ENCODE measurements around the gene PITPNM3. TPM values are rescaled to one million over a fixed set of nuclear protein-coding genes. Genes with fewer than 3 reads are reported as not detected.
A peak's percentile ranks its signal among the peaks of the same experiment; 100 is the strongest.

PITPNM3 gene
- total and polyA plus RNA-seq, 2 experiments from 2014 or later = 1.0 to 1.5 TPM

DNA sequence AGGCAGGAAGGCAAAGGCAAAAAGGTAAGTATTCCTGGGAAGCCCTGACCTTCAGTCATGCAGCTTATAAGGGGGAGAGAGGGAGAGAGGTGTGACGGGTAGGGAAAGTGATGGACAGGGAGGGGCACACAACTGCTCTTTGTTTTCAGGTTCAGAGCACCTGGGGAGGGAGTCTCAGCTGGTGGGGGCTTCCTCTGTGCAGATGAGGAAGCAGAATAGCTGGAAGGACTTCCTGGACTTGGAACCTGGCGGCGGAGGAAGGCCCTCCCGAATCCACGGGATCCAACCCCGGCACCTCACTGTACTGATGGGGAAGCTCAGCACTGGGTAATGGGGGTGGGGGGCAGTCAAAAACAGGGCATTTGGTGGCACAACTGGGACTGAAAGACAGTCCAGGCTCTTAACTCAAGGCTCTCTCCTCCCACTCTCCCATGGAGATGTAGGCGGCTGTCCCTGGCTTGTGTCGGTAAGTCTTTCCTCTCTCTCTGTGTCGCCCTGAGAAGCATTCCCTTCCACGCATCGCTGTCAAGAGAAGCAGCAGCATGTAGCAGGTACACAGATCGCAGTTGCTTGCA, 11.9 kb upstream of the PITPNM3 start:
- no peak for DNase-seq (ENCODE audit: low spot score)
- Histone ChIP-seq H2AFZ (peak overlapping the region; percentile 11; the same call in 1 of the 2 replicates), H3K4me1 (ENCODE audit: insufficient read depth) (peaks cover 13% of the 10 kb centered on the region), H3F3A (replicated peaks; ENCODE audit: low read depth) (no peaks in the 10 kb centered on the region), H3K79me2 (replicated peaks; ENCODE audit: insufficient read depth) (no peaks in the 10 kb centered on the region), H3K4me2 (0 out of 2 replicates have a peak overlapping the region, but pooled peaks have one; percentile 15), H3K36me3 (ENCODE audit: insufficient read depth) (no peaks in the 10 kb centered on the region), H3K27ac (ENCODE audit: low read depth) (no peak overlapping the region; the same call in 1 of the 2 replicates), H3K9me2 (ENCODE audit: insufficient read depth) (no peaks in the 10 kb centered on the region), H3K4me3 (no peak overlapping the region), H3K27me3 (ENCODE audit: insufficient read depth) (no peaks in the 10 kb centered on the region), H4K20me1 (replicated peaks; ENCODE audit: insufficient read depth) (no peaks in the 10 kb centered on the region)
- no peaks in the 10 kb centered on the region; the same call in 2 of the 3 replicates for H3K36me3 Mint-ChIP-seq (ENCODE audit: low read depth)
- no peak overlapping the region for H3K27ac Mint-ChIP-seq
- H3K27me3 Mint-ChIP-seq (ENCODE audit: insufficient read depth, low read depth, poor library complexity) = peaks cover 15% of the 10 kb centered on the region
- H3K4me3 Mint-ChIP-seq = peak overlapping the region; percentile 17; the same call in 1 of the 3 replicates
- peak; percentile 13 for ATAC-seq
- H3K4me1 Mint-ChIP-seq = peaks cover 17% of the 10 kb centered on the region
- TF ChIP-seq, protein P1, sequence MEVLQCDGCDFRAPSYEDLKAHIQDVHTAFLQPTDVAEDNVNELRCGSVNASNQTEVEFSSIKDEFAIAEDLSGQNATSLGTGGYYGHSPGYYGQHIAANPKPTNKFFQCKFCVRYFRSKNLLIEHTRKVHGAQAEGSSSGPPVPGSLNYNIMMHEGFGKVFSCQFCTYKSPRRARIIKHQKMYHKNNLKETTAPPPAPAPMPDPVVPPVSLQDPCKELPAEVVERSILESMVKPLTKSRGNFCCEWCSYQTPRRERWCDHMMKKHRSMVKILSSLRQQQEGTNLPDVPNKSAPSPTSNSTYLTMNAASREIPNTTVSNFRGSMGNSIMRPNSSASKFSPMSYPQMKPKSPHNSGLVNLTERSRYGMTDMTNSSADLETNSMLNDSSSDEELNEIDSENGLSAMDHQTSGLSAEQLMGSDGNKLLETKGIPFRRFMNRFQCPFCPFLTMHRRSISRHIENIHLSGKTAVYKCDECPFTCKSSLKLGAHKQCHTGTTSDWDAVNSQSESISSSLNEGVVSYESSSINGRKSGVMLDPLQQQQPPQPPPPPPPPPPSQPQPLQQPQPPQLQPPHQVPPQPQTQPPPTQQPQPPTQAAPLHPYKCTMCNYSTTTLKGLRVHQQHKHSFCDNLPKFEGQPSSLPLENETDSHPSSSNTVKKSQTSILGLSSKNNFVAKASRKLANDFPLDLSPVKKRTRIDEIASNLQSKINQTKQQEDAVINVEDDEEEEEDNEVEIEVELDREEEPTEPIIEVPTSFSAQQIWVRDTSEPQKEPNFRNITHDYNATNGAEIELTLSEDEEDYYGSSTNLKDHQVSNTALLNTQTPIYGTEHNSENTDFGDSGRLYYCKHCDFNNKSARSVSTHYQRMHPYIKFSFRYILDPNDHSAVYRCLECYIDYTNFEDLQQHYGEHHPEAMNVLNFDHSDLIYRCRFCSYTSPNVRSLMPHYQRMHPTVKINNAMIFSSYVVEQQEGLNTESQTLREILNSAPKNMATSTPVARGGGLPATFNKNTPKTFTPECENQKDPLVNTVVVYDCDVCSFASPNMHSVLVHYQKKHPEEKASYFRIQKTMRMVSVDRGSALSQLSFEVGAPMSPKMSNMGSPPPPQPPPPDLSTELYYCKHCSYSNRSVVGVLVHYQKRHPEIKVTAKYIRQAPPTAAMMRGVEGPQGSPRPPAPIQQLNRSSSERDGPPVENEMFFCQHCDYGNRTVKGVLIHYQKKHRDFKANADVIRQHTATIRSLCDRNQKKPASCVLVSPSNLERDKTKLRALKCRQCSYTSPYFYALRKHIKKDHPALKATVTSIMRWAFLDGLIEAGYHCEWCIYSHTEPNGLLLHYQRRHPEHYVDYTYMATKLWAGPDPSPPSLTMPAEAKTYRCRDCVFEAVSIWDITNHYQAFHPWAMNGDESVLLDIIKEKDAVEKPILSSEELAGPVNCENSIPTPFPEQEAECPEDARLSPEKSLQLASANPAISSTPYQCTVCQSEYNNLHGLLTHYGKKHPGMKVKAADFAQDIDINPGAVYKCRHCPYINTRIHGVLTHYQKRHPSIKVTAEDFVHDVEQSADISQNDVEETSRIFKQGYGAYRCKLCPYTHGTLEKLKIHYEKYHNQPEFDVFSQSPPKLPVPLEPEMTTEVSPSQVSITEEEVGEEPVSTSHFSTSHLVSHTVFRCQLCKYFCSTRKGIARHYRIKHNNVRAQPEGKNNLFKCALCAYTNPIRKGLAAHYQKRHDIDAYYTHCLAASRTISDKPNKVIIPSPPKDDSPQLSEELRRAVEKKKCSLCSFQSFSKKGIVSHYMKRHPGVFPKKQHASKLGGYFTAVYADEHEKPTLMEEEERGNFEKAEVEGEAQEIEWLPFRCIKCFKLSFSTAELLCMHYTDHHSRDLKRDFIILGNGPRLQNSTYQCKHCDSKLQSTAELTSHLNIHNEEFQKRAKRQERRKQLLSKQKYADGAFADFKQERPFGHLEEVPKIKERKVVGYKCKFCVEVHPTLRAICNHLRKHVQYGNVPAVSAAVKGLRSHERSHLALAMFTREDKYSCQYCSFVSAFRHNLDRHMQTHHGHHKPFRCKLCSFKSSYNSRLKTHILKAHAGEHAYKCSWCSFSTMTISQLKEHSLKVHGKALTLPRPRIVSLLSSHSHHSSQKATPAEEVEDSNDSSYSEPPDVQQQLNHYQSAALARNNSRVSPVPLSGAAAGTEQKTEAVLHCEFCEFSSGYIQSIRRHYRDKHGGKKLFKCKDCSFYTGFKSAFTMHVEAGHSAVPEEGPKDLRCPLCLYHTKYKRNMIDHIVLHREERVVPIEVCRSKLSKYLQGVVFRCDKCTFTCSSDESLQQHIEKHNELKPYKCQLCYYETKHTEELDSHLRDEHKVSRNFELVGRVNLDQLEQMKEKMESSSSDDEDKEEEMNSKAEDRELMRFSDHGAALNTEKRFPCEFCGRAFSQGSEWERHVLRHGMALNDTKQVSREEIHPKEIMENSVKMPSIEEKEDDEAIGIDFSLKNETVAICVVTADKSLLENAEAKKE (CRISPR knock-in tag; IDR thresholded peaks at IDR 0.05) = no peak
- TF ChIP-seq ZNF114 (CRISPR knock-in tag; IDR thresholded peaks at IDR 0.05) = no peak
- no peaks in the 10 kb centered on the region; the same call in 2 of the 3 replicates for H3K9me3 Mint-ChIP-seq

- Mint-ChIP-seq H3K4me3 (peak overlapping the region; percentile 17; the same call in 1 of the 3 replicates), H3K4me1 (peaks cover 17% of the 10 kb centered on the region), H3K9me3 (no peaks in the 10 kb centered on the region), H3K27ac (peak overlapping the region; percentile 41; the same call in 1 of the 2 replicates), H3K27me3 (ENCODE audit: insufficient read depth, low read depth, poor library complexity) (peaks cover 13% of the 10 kb centered on the region), H3K36me3 (ENCODE audit: low read depth) (no peaks in the 10 kb centered on the region; the same call in 2 of the 3 replicates)
- Histone ChIP-seq H3K36me3 (ENCODE audit: insufficient read depth) (no peaks in the 10 kb centered on the region), H3K27me3 (ENCODE audit: insufficient read depth) (no peaks in the 10 kb centered on the region), H3K4me3 (no peak overlapping the region), H3K4me1 (ENCODE audit: insufficient read depth) (peaks cover 13% of the 10 kb centered on the region), H2AFZ (peak overlapping the region; percentile 11; the same call in 1 of the 2 replicates), H3K79me2 (replicated peaks; ENCODE audit: insufficient read depth) (no peaks in the 10 kb centered on the region), H4K20me1 (replicated peaks; ENCODE audit: insufficient read depth) (no peaks in the 10 kb centered on the region), H3F3A (replicated peaks; ENCODE audit: low read depth) (no peaks in the 10 kb centered on the region), H3K4me2 (0 out of 2 replicates have a peak overlapping the region, but pooled peaks have one; percentile 15), H3K9me2 (ENCODE audit: insufficient read depth) (no peaks in the 10 kb centered on the region), H3K27ac (ENCODE audit: low read depth) (no peak overlapping the region; the same call in 1 of the 2 replicates)
- DNase-seq (ENCODE audit: low spot score) = peak; percentile 41
- peak; percentile 84 for ATAC-seq
- TF ChIP-seq, protein P1 (CRISPR knock-in tag; IDR thresholded peaks at IDR 0.05) = no peak
- no peak for TF ChIP-seq STAT1 (IDR thresholded peaks at IDR 0.05; ENCODE audit: unreplicated experiment)
Measured at GRCh38 chr17:6567528-6568183, 11.3 kb upstream of the PITPNM3 start.
